Gastroesophageal sphincter (tissue), 4 donors: ENCODE measurements around the gene KRR1. TPM values are rescaled to one million over a fixed set of nuclear protein-coding genes. Genes with fewer than 3 reads are reported as not detected.

Source experiments
- ATAC-seq: fragments of 150-250 bp; one replicate; pipeline ENCODE4 v1.9.1; 2016; ENCODE audit warnings: mild to moderate bottlenecking, moderate library complexity
- H3K27ac ChIP-seq, 4 donors: fragments of 200-600 bp; sonication (generic) in 3 of 4; 1 replicate in 3 of 4; 2 replicates in 1 of 4; pipeline ENCODE4 v1.5.1; 2016 to 2019
- H3K27me3 ChIP-seq: fragments of 200-600 bp; sonication (generic); one replicate; pipeline ENCODE4 v1.5.1; 2019
- H3K36me3 ChIP-seq, 2 donors: fragments of 200-600 bp; sonication (generic); one replicate each; pipeline ENCODE4 v1.5.1; 2019; ENCODE audit warnings: control low read depth in 1 of 2
- H3K4me1 ChIP-seq, 3 donors: fragments of 200-600 bp; sonication (generic); 1 replicate in 2 of 3; 2 replicates in 1 of 3; pipeline ENCODE4 v1.5.1; 2016 to 2019; ENCODE audit warnings: control low read depth in 2 of 3
- H3K4me3 ChIP-seq, 2 donors: fragments of 200-600 bp; sonication (generic); one replicate each; pipeline ENCODE4 v1.5.1; 2019; ENCODE audit warnings: mild to moderate bottlenecking in 1 of 2, moderate library complexity in 1 of 2
- H3K9me3 ChIP-seq, 3 donors: fragments of 200-600 bp; sonication (generic); one replicate each; pipeline ENCODE4 v1.5.1; 2017 to 2019; ENCODE audit warnings: control low read depth in 2 of 3
- CTCF ChIP-seq, 4 experiments: fragments of 200-600 bp in 2 of 4; fragments of 450-650 bp in 2 of 4; sonication (generic) in 1 of 4; IDR thresholded peaks; one replicate each; pipeline ENCODE4 v1.5.1; 2017 to 2019; ENCODE audit warnings: antibody characterized with exemption in 4 of 4, mild to moderate bottlenecking in 2 of 4, moderate library complexity in 2 of 4
- EP300 ChIP-seq: sonication (generic); formaldehyde crosslinking; IDR thresholded peaks from one replicate; pipeline ENCODE4 v1.6.1; 2017; ENCODE audit warnings: antibody characterized with exemption, mild to moderate bottlenecking
- POLR2A ChIP-seq, 2 donors: fragments of 450-650 bp; IDR thresholded peaks; one replicate each; pipeline ENCODE4 v1.6.1; 2017; ENCODE audit warnings: antibody characterized with exemption in 2 of 2, mild to moderate bottlenecking in 2 of 2, moderate library complexity in 1 of 2
- POLR2AphosphoS5 ChIP-seq: sonication (generic); formaldehyde crosslinking; IDR thresholded peaks from one replicate; pipeline ENCODE4 v1.6.1; 2017; ENCODE audit warnings: antibody characterized with exemption
- whole genome bisulfite sequencing, 2 donors: methylation state at CpG; one replicate each; pipeline ENCODE4 v1.1.5; 2018; ENCODE audit warnings: low coverage in 1 of 2; 5-methylcytosine and 5-hydroxymethylcytosine counted together
- total RNA-seq, 4 donors: library from RNA; depleted of rRNA; stranded (reverse); fragments of >200 nt; gene quantifications; one replicate each; pipeline ENCODE4 v1.1.0, GENCODE V29; 2016

The KRR1 gene
- total RNA-seq, 4 donors from 2014 or later = 33.0 to 46.2 (median 36.6) TPM

DNA sequence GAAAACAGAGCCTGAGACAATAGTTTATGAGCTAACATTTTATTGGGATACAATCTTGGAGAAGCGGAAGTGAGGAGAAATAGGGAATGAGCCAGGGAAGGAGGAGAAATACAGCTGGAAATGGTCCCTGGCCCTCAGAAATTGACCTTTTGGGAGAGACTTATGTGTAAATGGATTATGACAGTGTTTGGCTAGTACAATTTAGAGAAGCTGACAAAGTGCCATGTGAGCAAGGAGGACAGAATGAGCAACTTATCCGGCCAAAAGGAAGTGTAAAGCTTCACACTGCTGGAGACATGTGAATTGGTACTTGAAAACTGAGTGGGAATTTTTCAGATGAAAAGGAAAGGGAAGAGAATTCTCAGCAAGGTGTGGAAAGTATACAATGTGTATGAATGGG lies 28.0 kb downstream of the KRR1 start:
- peak; percentile 5 for ATAC-seq
- WGBS, 2 donors = 15 to 45% methylated on average over 2 of the region's 2 CpGs

GRCh38 chr12:75482646-75483045 lies 28.8 kb downstream of the KRR1 start:
- no peaks in the 10 kb centered on the region for H3K36me3 ChIP-seq
- peak overlapping the region; percentile 1 to 84 (median 45) for H3K27ac ChIP-seq
- no peaks in the 10 kb centered on the region for H3K9me3 ChIP-seq
- H3K4me1 ChIP-seq = peaks cover 0 to 38% (median 3%) of the 10 kb centered on the region in 3 donors
- no peak for TF ChIP-seq POLR2AphosphoS5
- TF ChIP-seq CTCF (IDR thresholded peaks at IDR 0.05) = no peak
- TF ChIP-seq POLR2A (IDR thresholded peaks at IDR 0.05) = no peak
- TF ChIP-seq EP300 = no peak
- peak overlapping the region in 1 of 2 donors; percentile 53 for H3K4me3 ChIP-seq
- 36 to 38% methylated on average over 4 of the region's 4 CpGs for WGBS, 2 donors
- no peak for ATAC-seq
- H3K27me3 ChIP-seq = no peaks in the 10 kb centered on the region

More for the DNA sequence above, 28.0 kb downstream of the KRR1 start:
- no peaks in the 10 kb centered on the region for H3K9me3 ChIP-seq
- H3K27ac ChIP-seq = peak overlapping the region; percentile 9 to 84 (median 46)
- peaks cover 0 to 38% (median 3%) of the 10 kb centered on the region in 3 donors for H3K4me1 ChIP-seq
- H3K36me3 ChIP-seq = no peaks in the 10 kb centered on the region
- TF ChIP-seq POLR2A (IDR thresholded peaks at IDR 0.05) (no peak), CTCF (IDR thresholded peaks at IDR 0.05) (no peak), EP300 (no peak), POLR2AphosphoS5 (no peak)
- no peak overlapping the region for H3K4me3 ChIP-seq
- H3K27me3 ChIP-seq = no peaks in the 10 kb centered on the region

DNA sequence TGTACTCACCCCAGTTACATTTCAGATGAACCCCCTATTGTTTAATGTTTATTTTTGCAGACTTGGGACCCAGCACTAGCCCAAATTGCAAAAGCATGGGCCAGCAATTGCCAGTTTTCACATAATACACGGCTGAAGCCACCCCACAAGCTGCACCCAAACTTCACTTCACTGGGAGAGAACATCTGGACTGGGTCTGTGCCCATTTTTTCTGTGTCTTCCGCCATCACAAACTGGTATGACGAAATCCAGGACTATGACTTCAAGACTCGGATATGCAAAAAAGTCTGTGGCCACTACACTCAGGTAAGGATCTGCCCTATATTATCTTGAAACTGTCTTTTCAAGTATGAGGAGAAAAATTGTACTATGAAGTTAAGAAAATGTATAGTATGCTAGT lies 29.6 kb downstream of the KRR1 start:
- ATAC-seq = no peak
- Histone ChIP-seq H3K27me3 (no peaks in the 10 kb centered on the region), H3K36me3 (no peaks in the 10 kb centered on the region), H3K27ac (peak overlapping the region in 2 of 4 donors; percentile 81 to 84), H3K4me3 (peak overlapping the region; percentile 53 to 96), H3K4me1 (peaks cover 0 to 38% (median 3%) of the 10 kb centered on the region in 3 donors), H3K9me3 (no peaks in the 10 kb centered on the region)
- 35 to 76% methylated on average over 4 of the region's 4 CpGs for WGBS, 2 donors
- TF ChIP-seq EP300 (no peak), POLR2AphosphoS5 (no peak), POLR2A (IDR thresholded peaks at IDR 0.05) (no peak), CTCF (IDR thresholded peaks at IDR 0.05) (no peak)

DNA sequence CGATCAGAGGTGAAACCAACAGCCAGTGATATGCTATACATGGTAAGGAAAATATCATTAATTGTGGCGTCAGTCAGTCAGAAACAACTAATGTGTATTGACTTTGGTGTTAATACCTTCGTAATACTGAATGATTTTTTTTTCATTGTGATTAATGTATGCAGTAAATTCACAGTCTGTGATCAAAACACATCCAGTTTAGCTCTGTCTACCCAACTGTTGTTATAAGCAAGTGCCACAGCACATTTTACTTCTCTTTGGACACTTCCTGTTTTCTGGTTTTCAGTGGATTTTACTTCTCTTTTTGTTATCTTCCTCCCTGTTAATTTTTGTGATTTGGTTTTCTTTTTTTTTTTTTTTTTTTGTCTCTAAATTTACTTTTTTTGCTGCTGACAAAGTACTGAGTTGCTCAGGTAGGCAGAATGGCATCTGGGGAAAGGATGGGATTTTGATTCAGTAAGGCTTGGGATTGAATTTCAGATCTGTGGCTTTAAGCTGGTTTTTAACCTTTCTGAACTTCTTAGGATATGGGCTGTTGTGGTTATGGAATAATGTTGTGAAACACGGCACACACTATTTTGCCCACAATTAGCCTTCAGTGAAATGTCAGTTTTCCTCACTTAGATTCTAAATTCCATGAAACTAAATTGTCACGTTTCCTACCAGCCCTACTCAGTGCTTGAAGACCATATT lies 30.2 kb downstream of the KRR1 start:
- Histone ChIP-seq H3K9me3 (no peaks in the 10 kb centered on the region), H3K27ac (peak overlapping the region; percentile 76 to 95 (median 82)), H3K27me3 (no peaks in the 10 kb centered on the region), H3K4me1 (peaks cover 0 to 38% (median 3%) of the 10 kb centered on the region in 3 donors), H3K36me3 (no peaks in the 10 kb centered on the region), H3K4me3 (peak overlapping the region; percentile 53 to 96)
- 12 to 26% methylated on average over 5 of the region's 5 CpGs for WGBS, 2 donors
- no peak for ATAC-seq
- TF ChIP-seq CTCF (IDR thresholded peaks at IDR 0.05) (no peak), POLR2A (IDR thresholded peaks at IDR 0.05) (no peak), EP300 (no peak), POLR2AphosphoS5 (no peak)

- Histone ChIP-seq H3K9me3 (no peaks in the 10 kb centered on the region), H3K27me3 (no peaks in the 10 kb centered on the region), H3K36me3 (no peaks in the 10 kb centered on the region), H3K27ac (peak within 1 kb of the TSS; percentile 76 to 95 (median 82)), H3K4me3 (peak within 1 kb of the TSS; percentile 53 to 96), H3K4me1 (peaks cover 0 to 38% (median 3%) of the 10 kb centered on the region in 3 donors)
- ATAC-seq = peak; percentile 92
- 6 to 8% methylated on average over 5 to 8 of the region's 8 CpGs for whole genome bisulfite sequencing, 2 donors
- TF ChIP-seq CTCF (IDR thresholded peaks at IDR 0.05) (no peak), POLR2A (IDR thresholded peaks at IDR 0.05) (peak; percentile 58 to 65), POLR2AphosphoS5 (peak; percentile 96), EP300 (no peak)
These were observed 30.9 kb downstream of the KRR1 start, which contains the start of gene GLIPR1 for GRCh38 chr12:75480469-75480949. Gene GLIPR1, plus strand, starts transcription at chr12:75480755. Its CDS starts 126 bp downstream, at chr12:75480881.
